ENCODE data around the gene AUTS2.

AUTS2 gene

DNA sequence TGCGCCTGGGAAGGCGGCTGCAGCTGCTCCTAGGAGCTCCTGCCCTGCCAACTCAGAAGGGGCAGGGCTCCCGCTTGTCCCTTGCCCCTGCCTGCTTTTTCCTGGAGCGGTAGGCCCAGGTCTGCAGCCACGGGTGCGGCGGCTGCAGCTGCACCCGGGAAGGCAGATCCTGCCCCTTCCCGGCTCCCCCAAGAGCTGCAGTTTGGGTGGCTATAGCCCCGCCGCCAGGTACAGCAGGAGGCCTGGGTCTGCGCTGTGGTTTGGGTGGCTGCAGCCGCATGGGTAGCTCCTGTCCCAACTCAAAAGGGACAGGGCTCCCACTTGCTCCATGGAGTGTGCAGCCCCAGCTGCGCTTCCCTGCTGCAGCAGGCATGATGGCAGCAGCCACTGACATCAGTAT is 6.5 kb upstream of the AUTS2 start:
- no peaks in the 10 kb centered on the region for H3K4me1 ChIP-seq (ENCODE audit: control insufficient read depth, insufficient read depth, low read length)
- no peak overlapping the region for H3K27ac ChIP-seq (ENCODE audit: low read depth, low read length)

DNA sequence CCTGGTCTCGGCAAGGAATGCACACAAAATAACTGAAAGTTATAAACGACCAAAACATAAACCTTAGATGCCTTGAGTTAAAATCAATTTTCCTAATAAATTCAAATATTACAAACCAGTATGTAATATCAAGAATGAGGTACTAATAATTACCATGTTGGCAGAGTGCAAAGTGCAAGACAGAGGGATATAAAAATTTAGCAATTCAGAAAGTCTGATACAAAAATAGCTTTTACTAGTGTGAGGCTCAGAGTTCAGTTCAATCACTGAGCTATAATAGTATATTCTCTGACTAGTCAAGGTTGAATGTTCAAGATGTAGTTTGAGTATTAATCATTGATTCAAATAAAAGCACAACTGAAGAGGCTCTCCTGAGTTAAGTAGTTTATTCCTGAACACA is 4.8 kb upstream of the AUTS2 start:
- no peaks in the 10 kb centered on the region for H3K36me3 ChIP-seq (ENCODE audit: control insufficient read depth, insufficient read depth, low read length)
- no peak overlapping the region for H3K4me3 ChIP-seq (ENCODE audit: low read length)
- H3K27me3 ChIP-seq (ENCODE audit: control insufficient read depth, insufficient read depth, low read length), result no peaks in the 10 kb centered on the region
- no peaks in the 10 kb centered on the region for H3K4me1 ChIP-seq (ENCODE audit: control insufficient read depth, insufficient read depth, low read length)
- no peak overlapping the region for H3K9ac ChIP-seq (ENCODE audit: low read length)
- no peak overlapping the region for H3K27ac ChIP-seq (ENCODE audit: low read depth, low read length)

More for the DNA sequence above, 6.5 kb upstream of the AUTS2 start:
- Histone ChIP-seq H3K36me3 (ENCODE audit: control insufficient read depth, insufficient read depth, low read length) (no peaks in the 10 kb centered on the region), H3K4me3 (ENCODE audit: low read length) (no peak overlapping the region), H3K27me3 (ENCODE audit: control insufficient read depth, insufficient read depth, low read length) (no peaks in the 10 kb centered on the region), H3K9ac (ENCODE audit: low read length) (no peak overlapping the region)

DNA sequence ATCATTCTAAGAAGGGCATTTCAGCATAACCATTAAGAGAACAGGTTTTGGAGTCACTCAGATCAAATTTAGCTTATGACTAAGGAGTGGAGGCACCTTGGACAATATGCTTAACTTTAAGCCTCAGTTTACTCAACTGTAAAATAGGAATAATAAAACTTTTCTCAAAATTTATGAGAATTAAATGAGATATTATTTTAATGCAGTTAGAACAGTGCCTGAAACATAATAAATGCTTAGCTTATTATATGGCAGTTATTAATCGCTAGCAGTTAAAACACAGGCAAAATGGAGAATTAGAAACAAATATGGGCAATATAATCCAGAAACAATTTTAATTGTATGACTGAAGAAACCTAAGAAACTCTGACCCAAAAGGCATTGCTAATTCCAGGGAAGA is 2.9 kb upstream of the AUTS2 start:
- Histone ChIP-seq H3K27me3 (ENCODE audit: control insufficient read depth, insufficient read depth, low read length) (no peaks in the 10 kb centered on the region), H3K27ac (ENCODE audit: low read depth, low read length) (no peak overlapping the region), H3K36me3 (ENCODE audit: control insufficient read depth, insufficient read depth, low read length) (no peaks in the 10 kb centered on the region), H3K4me1 (ENCODE audit: control insufficient read depth, insufficient read depth, low read length) (no peaks in the 10 kb centered on the region), H3K9ac (ENCODE audit: low read length) (no peak overlapping the region), H3K4me3 (ENCODE audit: low read length) (no peak overlapping the region)

DNA sequence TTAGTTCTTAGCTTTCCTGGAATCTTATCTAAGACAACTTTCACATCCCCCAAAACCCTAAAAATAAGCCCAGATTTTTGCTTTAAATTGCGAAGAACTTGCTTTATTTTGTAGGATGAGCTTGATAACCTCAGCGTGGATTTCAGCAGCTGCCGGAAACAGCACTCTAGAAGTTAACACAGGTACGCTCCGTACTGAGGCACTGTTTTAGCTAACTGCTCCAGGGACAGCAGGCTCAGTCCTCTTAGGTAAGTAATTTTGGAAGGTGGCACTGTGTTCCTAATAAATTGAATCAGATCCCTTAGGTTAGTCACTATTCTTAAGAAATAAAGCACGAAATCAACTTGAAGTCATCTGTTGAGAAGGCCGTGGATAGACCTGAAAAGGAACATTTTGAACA is 2.2 kb upstream of the AUTS2 start:
- Histone ChIP-seq H3K4me1 (ENCODE audit: control insufficient read depth, insufficient read depth, low read length) (no peaks in the 10 kb centered on the region), H3K36me3 (ENCODE audit: control insufficient read depth, insufficient read depth, low read length) (no peaks in the 10 kb centered on the region), H3K9ac (ENCODE audit: low read length) (no peak overlapping the region), H3K4me3 (ENCODE audit: low read length) (no peak overlapping the region), H3K27ac (ENCODE audit: low read depth, low read length) (no peak overlapping the region), H3K27me3 (ENCODE audit: control insufficient read depth, insufficient read depth, low read length) (no peaks in the 10 kb centered on the region)

DNA sequence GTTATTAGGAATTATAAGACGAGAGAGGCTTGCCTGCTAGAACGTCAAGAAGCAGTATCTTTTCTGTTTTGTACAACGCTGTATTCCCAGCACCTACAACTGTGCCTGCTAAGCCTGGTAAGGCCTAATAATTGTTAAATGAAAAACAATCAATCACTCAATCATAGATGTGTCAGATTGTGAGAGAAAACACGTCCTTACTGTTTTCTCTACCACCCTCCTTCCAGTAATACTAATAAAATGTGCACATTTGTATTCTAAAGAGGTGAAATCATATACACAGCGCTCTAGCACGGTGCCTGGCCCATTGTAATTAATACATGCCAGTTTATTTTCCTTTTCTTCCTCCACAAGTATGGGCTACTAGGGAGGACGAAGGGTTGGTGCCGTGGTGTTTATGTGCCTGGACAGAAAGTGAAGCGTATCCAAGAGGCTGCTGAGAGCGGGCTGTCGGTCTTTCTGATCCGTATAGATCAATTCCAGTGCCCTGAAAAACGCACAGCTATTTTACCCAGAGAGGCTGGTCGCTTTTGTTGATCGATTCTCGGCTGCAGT is 1.5 kb upstream of the AUTS2 start:
- no peak overlapping the region for H3K9ac ChIP-seq (ENCODE audit: low read length)
- no peaks in the 10 kb centered on the region for H3K36me3 ChIP-seq (ENCODE audit: control insufficient read depth, insufficient read depth, low read length)
- peaks cover 7% of the 10 kb centered on the region for H3K4me1 ChIP-seq (ENCODE audit: control insufficient read depth, insufficient read depth, low read length)
- peak overlapping the region; percentile 63 for H3K4me3 ChIP-seq (ENCODE audit: low read length)
- H3K27ac ChIP-seq (ENCODE audit: low read depth, low read length), result peak overlapping the region; percentile 57
- no peaks in the 10 kb centered on the region for H3K27me3 ChIP-seq (ENCODE audit: control insufficient read depth, insufficient read depth, low read length)

DNA sequence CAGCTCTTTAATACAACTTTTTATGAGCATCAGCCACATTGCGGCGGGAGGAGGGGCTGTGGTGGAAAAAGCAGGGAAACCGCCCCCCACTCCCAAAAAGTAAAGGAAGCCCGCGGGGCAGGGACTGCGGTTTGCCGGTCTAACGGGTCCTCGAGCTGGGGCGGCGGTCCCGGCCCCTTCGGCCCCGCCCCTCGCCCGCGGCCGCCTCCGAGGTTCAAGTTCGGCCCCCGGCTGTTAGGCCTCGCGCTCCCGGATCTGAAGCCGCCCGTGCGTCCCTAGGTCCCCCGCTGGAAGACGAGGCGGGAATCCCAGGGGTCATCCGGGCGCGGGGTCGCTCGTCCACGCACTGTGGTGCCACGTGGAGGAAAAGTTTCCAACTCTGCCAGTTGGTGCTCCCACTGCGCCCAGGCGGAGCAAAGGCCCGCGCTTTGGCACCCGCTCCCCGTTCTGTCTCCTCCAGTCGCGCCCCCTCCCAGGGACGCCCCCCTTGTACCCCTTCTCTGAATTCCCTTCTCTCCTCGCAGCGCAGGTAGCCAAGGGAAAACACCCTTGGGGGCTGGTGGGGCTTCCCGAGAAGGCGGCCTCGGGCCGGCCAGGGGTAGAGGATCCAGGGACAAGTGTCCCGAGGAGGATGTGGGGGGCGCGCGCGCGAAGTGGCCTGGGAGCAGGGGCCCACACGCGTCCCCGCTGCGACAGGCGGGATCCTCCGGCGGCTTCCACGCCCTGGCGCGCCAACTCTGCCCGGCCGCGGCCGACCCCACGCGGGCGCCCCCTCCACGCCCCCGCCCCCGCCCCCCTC is 798 bp upstream of the AUTS2 start:
- H3K27me3 ChIP-seq (ENCODE audit: control insufficient read depth, insufficient read depth, low read length), result no peaks in the 10 kb centered on the region
- no peak overlapping the region for H3K9ac ChIP-seq (ENCODE audit: low read length)
- H3K27ac ChIP-seq (ENCODE audit: low read depth, low read length), result peak overlapping the region; percentile 77
- no peaks in the 10 kb centered on the region for H3K36me3 ChIP-seq (ENCODE audit: control insufficient read depth, insufficient read depth, low read length)
- H3K4me1 ChIP-seq (ENCODE audit: control insufficient read depth, insufficient read depth, low read length), result peaks cover 7% of the 10 kb centered on the region
- peak overlapping the region; percentile 63 for H3K4me3 ChIP-seq (ENCODE audit: low read length)

DNA sequence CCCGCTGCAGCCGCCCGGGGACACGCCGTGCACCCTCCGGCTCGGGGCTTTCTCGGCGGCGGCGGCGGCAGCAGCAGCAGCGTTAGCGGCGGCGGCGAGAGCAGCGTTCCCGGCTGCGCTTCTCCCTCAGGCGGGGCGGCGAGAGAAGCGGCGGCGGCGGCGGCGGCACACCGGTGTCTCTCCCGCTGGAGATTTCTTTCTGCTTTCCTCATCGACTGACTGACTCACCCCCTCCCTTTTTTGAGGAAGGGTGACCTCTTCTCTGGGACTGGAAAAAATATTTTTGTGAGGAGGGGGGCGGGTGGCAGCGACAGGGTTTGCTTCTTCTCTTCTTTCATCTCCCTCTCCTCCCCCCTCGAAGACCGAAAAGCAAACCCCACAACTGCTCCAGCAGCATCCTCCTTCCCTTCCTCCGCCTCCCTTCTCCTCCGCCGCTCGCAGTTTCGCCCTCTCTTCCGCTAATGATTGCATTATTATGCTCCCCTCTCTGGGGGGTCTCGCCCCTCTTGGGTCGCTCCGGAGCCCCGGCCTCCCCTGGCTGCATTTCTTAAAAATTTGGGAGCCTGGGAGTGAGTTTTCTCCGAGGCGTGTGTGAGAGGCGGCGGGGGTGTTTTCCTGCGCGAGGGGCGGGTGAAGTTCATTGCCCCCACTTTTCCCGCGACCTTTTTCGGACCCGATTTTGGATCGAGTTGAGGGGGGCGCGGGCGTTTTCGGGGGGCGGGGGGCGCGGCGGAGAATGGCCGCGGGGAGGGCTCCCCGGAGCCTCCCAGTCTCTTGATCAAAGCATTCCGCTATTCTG is 411 bp downstream of the AUTS2 start:
- Histone ChIP-seq H3K27me3 (ENCODE audit: control insufficient read depth, insufficient read depth, low read length) (no peaks in the 10 kb centered on the region), H3K9ac (ENCODE audit: low read length) (no peak overlapping the region), H3K4me3 (ENCODE audit: low read length) (peak overlapping the region; percentile 68), H3K36me3 (ENCODE audit: control insufficient read depth, insufficient read depth, low read length) (no peaks in the 10 kb centered on the region), H3K4me1 (ENCODE audit: control insufficient read depth, insufficient read depth, low read length) (peaks cover 7% of the 10 kb centered on the region), H3K27ac (ENCODE audit: low read depth, low read length) (peak overlapping the region; percentile 63)

DNA sequence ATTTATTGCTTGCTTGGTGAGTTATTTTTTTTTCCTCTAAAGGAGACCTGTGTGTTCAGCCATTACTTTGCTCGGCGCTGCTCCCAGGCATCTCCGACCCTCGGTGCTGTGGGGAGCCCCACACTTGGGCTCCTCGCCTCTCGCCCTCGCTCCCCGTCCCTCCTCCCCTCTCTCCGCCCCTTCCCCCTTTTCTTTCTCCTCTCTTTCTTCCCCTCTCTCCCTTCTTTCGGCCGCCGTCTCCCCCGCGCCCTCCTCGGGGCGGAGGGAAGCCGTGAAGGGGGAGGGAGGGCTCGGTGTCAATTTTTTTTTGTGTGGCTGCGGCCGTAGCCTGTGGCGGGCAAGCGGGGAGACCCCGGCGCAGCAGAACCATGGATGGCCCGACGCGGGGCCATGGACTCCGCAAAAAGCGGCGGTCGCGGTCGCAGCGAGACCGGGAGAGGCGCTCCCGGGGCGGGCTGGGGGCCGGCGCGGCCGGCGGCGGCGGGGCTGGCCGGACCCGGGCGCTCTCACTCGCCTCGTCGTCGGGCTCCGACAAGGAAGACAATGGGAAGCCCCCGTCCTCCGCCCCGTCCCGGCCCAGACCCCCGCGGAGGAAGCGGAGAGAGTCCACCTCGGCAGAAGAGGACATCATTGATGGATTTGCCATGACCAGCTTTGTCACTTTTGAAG is 1.1 kb downstream of the AUTS2 start:
- Histone ChIP-seq H3K9ac (ENCODE audit: low read length) (peak overlapping the region; percentile 7), H3K27me3 (ENCODE audit: control insufficient read depth, insufficient read depth, low read length) (no peaks in the 10 kb centered on the region), H3K27ac (ENCODE audit: low read depth, low read length) (peak overlapping the region; percentile 35), H3K4me1 (ENCODE audit: control insufficient read depth, insufficient read depth, low read length) (peaks cover 7% of the 10 kb centered on the region), H3K4me3 (ENCODE audit: low read length) (peak overlapping the region; percentile 68), H3K36me3 (ENCODE audit: control insufficient read depth, insufficient read depth, low read length) (no peaks in the 10 kb centered on the region)

DNA sequence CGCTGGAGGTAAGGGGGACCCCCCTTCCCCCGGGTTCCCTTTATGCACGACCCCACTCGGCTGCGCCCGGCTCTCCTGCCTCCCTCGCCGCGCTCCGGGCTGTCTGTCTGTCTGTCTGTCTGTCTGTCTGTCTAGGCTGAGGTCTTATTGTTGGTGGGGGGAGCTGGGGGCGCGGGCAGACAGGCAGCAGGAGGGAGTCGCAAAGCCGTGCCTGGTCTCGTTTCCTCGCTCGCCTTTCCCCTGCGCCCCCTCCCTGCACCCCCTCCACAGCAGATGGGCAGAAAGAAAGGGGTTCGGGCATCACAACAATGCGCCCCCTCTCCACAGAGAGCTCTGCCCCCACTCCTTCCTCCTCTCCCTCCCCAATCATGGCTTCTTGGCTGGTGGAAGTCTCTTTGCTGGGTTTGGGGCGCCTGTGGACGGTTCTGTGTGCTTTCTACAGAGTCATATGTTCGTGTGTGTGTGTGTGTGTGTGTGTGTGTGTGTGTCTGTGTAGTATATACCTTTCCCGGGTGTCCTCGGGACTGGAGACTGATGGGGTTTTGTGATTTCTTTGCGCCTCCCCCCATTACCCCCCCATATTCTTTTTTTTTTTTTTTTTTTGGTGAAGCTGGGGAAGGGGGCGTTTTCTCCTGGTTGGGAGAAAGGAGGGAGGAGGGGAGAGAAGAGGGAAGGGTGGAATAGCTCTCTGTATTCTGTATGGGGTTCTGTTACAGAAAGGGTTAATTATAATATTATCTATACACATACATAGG is 1.9 kb downstream of the AUTS2 start:
- Histone ChIP-seq H3K36me3 (ENCODE audit: control insufficient read depth, insufficient read depth, low read length) (no peaks in the 10 kb centered on the region), H3K4me3 (ENCODE audit: low read length) (peak overlapping the region; percentile 68), H3K27ac (ENCODE audit: low read depth, low read length) (no peak overlapping the region), H3K4me1 (ENCODE audit: control insufficient read depth, insufficient read depth, low read length) (peaks cover 7% of the 10 kb centered on the region), H3K27me3 (ENCODE audit: control insufficient read depth, insufficient read depth, low read length) (no peaks in the 10 kb centered on the region), H3K9ac (ENCODE audit: low read length) (peak overlapping the region; percentile 7)

DNA sequence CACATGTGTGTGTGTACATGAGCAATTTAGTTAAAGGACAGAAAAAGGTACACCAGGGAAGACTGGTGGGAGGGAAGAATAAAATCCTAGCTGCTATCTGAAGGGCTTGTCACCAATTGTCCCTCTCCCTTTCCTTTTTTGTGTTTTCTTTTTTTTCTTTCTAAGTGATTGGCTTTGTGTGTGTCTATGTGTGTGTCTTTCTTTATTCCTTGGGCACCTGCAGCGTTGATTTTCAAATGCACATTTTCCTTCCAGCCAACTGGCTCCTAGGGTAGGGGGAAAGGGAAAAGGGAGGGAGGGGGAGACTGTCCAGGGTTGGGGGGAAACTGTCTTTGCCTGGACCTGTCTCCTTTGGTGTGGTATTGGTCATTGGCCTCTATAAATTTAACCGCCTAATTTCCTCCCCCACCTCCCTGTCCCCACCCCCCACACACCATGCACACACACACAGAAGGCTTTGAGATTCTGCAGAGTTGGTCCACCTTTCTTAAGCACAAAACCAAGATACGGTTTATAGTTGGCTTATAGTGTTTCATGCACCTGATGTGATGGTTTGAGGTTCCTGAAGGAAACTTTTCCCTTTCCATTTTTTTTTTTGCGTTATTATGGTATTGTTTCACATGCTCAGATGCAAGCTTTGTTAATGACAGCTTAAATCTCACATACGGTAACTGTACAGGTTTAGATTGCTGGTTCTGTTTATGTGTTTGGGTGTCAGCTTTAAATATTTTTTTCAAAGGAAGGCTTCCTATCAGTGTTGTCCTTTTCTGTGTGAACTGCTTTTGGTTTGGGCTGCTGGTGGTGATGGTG is 2.6 kb downstream of the AUTS2 start:
- no peak overlapping the region for H3K9ac ChIP-seq (ENCODE audit: low read length)

DNA sequence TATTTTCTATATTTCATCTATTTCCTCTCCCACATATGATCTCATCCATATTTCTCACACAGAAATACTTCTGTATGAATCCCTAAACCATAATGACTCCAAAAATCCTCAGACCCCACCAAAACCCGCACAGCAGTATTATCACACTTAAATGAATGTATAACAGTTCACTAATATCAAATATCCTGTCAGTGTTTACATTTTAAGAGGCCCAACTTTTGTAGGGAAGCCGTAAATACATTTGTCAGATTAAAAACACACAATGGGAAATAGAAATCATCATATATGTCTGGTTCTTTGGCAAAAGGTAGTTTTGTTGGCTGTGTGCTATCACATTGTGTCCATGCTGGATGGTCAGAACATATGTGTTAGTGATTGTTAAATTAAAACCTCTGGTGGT is 4.2 kb downstream of the AUTS2 start:
- H3K27ac ChIP-seq (ENCODE audit: low read depth, low read length), result no peak overlapping the region
- H3K36me3 ChIP-seq (ENCODE audit: control insufficient read depth, insufficient read depth, low read length), result no peaks in the 10 kb centered on the region
- H3K27me3 ChIP-seq (ENCODE audit: control insufficient read depth, insufficient read depth, low read length), result no peaks in the 10 kb centered on the region
- no peak overlapping the region for H3K9ac ChIP-seq (ENCODE audit: low read length)
- peaks cover 7% of the 10 kb centered on the region for H3K4me1 ChIP-seq (ENCODE audit: control insufficient read depth, insufficient read depth, low read length)
- H3K4me3 ChIP-seq (ENCODE audit: low read length), result no peak overlapping the region

More for the DNA sequence above, 2.6 kb downstream of the AUTS2 start:
- H3K27me3 ChIP-seq (ENCODE audit: control insufficient read depth, insufficient read depth, low read length), result no peaks in the 10 kb centered on the region
- peak overlapping the region; percentile 12 for H3K4me3 ChIP-seq (ENCODE audit: low read length)
- no peaks in the 10 kb centered on the region for H3K36me3 ChIP-seq (ENCODE audit: control insufficient read depth, insufficient read depth, low read length)
- no peak overlapping the region for H3K27ac ChIP-seq (ENCODE audit: low read depth, low read length)
- H3K4me1 ChIP-seq (ENCODE audit: control insufficient read depth, insufficient read depth, low read length), result peaks cover 7% of the 10 kb centered on the region

All from rectal smooth muscle tissue (tissue), 1 donor.